VCaP (cell line): Measurements from ENCODE around the gene MTPN.

Experiments used
- H3K27ac ChIP-seq: fragments of 450-650 bp; 2 replicates; pipeline ENCODE4 v1.5.1; 2017
- TF ChIP-seq, protein P1 (sequence below): fragments of 450-650 bp; conservative IDR thresholded peaks from 2 replicates; pipeline ENCODE4 v1.5.1; 2017; ENCODE audit warnings: mild to moderate bottlenecking, moderate library complexity

The MTPN gene

DNA sequence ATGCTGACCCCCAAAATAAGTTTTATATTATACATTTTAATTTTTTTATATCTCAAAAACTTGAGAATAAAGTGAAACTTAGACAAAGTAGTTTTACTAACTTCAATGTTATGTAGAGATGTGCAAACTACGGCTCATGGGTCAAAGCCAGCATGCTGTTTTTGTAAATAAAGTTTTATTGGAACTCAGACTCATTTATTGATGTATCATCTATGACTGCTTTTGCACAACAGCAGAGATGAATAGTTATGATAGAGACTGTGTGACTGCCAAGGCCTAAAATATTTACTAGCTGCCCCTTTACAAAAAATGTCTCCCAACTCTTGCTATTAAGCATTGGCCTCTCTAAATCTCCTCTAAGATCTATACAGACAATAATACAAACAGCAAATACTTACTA is 12.4 kb downstream of the MTPN start:
- H3K27ac ChIP-seq: no peak overlapping the region
- TF ChIP-seq, protein P1, sequence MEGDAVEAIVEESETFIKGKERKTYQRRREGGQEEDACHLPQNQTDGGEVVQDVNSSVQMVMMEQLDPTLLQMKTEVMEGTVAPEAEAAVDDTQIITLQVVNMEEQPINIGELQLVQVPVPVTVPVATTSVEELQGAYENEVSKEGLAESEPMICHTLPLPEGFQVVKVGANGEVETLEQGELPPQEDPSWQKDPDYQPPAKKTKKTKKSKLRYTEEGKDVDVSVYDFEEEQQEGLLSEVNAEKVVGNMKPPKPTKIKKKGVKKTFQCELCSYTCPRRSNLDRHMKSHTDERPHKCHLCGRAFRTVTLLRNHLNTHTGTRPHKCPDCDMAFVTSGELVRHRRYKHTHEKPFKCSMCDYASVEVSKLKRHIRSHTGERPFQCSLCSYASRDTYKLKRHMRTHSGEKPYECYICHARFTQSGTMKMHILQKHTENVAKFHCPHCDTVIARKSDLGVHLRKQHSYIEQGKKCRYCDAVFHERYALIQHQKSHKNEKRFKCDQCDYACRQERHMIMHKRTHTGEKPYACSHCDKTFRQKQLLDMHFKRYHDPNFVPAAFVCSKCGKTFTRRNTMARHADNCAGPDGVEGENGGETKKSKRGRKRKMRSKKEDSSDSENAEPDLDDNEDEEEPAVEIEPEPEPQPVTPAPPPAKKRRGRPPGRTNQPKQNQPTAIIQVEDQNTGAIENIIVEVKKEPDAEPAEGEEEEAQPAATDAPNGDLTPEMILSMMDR: no peak

DNA sequence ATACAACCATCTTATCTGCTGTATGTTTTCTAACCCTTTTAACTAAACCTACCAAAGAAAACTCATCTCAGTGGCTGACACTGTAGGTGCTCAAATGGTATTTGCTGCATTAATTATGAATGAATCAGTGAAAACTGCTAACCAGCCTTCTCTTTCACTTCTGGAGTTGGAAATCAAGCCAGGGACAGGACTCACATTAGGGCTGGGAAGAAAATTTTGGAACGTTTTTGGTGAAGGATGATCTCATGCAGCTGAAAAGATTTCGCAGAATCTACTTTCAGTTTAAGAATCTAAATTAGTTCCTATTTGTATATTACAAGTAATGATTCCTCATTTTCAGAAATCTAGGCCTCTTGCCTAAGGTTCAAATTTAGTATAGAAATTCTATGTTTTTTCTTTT is 12.9 kb downstream of the MTPN start:
- TF ChIP-seq, protein P1: no peak
- no peak overlapping the region for H3K27ac ChIP-seq

DNA sequence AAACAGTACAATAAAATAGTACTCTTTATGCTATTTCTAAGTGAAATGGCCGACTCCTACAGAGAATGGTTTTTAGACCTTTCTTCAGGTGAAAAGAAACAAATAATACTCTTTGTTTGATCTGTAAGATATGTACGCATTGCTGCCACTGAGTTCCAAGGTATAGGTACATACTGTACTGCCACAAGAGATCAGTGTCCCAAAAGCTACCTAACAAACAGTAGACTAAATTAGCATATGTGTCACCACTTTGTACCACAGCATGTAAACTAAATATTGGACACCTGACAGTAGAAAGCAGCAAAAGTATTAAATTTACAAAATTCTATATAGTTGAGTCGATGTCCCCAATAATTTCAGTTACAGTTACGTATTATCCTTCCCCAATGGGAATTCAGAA is 14.4 kb downstream of the MTPN start:
- TF ChIP-seq, protein P1: no peak
- H3K27ac ChIP-seq: no peak overlapping the region

DNA sequence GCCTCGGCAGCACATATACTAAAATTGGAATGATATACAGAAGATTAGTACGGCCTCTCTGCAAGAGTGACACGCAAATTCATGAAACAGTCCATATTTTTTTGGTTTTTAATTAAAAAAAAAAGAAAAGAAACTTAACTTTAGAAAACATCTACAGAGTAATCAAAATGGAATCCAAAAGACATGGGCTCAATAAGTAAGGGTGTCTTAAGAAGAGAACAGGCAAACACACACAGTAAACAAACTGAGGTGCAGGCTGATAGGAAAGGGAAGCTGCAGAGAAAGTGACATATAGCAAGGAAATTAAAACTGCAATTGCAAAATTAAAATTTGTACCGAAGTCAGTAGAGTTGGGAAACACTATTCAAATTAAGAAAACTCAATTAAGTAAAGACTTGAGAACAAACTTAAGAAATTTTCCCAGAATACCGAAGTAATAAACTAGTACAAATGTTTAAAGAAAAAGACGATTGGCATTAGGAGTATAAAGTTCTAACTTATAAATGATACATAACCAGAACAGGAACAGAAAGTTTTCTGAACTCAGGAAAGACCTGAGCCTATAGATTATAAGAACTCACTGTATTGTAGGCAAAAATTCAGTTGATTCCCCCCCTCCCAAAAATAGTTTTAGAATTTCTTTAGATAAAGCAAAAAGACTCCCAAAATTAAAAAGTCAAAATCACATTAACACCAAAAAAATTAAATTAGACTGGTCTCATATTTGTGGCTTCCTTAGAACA is 16.3 kb downstream of the MTPN start:
- TF ChIP-seq, protein P1: no peak
- no peak overlapping the region for H3K27ac ChIP-seq

DNA sequence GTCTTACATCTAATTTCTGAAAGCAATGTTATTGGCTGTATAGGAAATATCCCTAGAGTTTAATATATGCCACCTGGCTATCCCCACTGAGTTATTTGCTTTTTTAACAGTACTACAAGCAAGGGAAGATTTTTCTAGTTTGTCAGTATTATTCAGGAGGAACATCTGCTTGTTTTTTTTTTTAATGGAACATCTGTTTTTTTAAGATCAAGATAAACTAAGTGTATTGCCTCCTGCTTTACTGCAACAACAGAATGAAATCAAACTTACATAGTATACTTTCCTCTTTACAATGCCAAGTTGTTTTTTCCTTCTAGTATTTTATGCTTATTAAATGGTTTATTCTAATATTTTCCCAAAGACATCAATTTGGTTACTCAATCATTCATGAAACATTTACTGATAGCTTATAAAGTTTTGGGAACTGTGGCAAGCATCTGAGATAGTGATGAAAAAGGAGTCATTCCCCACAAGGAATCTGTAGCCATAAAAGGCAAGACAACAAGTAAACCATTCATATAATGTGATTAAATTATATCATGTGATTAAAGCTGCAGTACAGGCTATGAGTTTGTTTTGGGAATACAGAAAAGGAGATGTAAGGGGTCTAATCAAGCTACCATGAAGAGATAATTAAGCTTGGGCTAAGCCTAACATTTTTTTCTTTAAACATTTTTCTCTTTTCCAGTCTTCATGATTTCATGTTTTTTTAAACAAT is 17.4 kb downstream of the MTPN start:
- TF ChIP-seq, protein P1: no peak
- no peak overlapping the region for H3K27ac ChIP-seq

DNA sequence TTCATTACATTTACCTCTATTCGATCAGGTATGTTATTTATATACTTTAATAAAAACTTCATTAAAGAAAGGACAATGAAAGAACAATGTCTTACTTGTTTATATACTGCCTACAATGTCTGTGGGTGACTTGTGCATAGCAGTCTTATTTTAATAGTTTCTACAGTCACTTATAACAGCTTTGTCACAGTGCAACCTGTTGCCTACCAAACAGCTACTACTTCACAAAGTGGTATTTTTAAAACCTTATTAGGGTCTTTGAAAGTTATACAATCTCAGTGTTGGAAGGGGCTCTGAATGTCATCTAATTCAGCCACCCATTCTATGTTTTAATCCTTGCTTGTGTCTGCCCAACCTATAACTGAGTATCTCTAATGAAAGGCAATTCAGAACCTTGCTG is 19.0 kb downstream of the MTPN start:
- H3K27ac ChIP-seq: no peak overlapping the region
- TF ChIP-seq, protein P1: no peak

DNA sequence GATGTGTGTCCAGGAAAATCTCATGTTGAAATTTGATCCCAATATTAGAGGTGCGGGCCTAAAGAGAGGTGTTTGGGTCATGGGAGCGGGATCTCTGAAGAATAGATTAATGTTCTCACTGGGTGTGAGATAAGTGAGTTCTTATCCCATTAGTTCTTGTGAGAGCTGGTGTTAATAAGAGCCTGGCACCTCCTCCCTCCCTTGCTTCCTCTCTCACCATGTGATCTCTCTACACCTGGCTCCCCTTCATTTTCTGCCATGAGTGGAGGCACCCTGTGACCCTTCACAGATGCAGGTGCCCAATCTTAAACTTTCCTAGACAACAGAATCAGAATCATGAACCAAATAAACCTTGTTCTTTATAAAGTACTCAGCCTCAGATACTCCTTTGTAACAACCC is 19.5 kb downstream of the MTPN start:
- TF ChIP-seq, protein P1: no peak
- H3K27ac ChIP-seq: no peak overlapping the region
